HG03108 (cell line): ENCODE results near the gene EXOC4.
"Not testable (repeated sequence)": the region's sequence is repeated elsewhere in the genome, so short reads cannot be mapped to it uniquely, and the experiment has no call there.

Experiments used
- ATAC-seq: cut with Tn5 transposase; IDR thresholded peaks from one replicate; pipeline ENCODE4 v1.9.1; 2021; ENCODE audit warnings: moderate library complexity; ENCODE audit not compliant: unreplicated experiment

The EXOC4 gene

DNA sequence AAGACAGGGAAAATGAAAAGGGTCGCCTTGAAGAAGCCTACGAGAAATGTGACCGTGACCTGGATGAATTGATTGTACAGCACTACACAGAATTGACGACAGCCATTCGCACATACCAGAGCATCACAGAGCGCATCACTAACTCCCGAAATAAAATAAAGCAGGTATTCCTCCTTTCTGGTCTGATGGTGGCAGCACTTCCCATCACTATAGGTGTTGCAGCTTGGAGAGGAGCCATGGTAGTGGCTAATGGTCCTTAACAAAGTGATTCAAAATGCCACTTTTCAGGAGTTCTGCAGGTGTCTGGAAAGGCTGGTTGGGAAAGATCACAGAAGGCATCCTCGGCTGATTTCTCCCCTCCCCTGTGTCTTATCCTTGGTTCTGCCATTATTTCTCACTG, 22.1 kb downstream of the EXOC4 start:
- ATAC-seq = no peak

- ATAC-seq = no peak
Measured at GRCh38 chr7:133275446-133276095, 22.7 kb downstream of the EXOC4 start.

- not testable (repeated sequence) for ATAC-seq
Measured at GRCh38 chr7:133278975-133279374, 26.1 kb downstream of the EXOC4 start.

DNA sequence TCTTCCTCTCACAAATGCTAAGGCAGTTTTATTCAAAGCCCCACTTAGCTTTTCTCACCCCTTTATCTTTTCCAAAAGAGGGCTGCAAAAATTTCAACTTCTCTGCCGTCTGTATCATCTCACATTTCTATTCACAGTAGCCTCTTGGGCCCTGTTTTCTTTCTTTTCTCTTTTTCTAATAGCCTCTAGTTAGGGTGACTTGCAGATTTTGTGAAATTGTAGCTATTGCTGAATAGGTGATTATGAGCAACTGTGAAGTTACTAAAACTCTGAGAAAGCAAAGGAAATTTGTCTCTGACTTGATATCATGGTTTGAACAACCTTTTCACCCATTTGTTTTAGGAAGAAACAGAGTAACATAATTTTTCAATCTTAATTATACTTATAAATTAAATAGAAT, 29.2 kb downstream of the EXOC4 start:
- ATAC-seq = no peak

DNA sequence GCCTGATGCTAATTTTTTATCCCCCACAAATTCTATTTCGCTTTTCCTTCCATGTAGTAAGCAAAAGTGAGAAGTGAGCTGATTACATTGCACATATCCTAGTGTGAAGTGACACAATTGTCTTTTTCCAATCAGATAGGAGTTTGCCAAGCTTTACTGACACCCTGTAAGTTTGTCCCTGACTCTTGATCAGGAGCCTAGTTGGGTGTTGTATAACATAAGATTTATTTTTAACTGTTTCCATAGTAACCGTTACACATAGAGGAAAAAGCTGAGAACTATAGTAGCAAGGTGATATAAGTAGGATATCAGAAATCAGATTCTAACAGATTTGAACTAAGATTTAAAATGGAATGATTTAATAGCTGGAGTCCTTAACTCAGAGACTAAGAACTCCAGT, 31.2 kb downstream of the EXOC4 start:
- ATAC-seq = no peak

DNA sequence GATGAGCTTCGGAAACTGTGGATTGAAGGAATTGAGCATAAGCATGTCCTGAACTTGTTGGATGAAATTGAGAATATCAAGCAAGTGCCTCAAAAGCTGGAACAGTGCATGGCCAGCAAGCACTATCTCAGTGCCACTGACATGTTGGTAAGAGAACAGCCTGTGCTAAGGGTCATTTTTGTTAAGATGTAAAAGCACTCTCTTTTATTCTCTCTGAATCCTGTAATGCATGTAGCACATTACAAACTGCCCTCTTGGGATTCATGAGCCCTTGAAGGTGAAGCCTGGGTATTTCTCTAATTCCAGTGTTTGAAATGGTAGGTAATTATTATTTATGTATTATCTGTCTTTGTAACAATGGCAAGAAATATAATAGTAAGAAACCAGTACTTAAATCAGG, 36.1 kb downstream of the EXOC4 start:
- ATAC-seq = no peak

DNA sequence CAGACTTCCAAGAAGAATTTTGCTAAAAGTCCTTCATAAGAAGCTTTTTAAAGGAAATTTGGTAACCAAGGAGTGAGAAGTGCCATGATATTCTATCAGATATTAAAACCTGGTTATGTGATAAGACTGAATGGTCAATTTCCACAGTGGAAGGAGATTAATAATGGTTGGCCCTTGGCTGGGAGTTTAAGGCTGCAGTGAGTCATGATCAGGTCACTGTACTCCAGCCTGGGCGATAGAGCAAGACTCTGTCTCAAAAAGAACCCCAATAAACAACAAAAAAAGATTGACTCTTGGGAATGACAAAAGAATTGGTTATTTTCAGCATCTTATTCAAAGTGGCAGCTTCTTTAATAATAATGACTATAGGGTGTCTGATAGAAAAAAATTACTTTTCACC, 37.2 kb downstream of the EXOC4 start:
- no peak for ATAC-seq

DNA sequence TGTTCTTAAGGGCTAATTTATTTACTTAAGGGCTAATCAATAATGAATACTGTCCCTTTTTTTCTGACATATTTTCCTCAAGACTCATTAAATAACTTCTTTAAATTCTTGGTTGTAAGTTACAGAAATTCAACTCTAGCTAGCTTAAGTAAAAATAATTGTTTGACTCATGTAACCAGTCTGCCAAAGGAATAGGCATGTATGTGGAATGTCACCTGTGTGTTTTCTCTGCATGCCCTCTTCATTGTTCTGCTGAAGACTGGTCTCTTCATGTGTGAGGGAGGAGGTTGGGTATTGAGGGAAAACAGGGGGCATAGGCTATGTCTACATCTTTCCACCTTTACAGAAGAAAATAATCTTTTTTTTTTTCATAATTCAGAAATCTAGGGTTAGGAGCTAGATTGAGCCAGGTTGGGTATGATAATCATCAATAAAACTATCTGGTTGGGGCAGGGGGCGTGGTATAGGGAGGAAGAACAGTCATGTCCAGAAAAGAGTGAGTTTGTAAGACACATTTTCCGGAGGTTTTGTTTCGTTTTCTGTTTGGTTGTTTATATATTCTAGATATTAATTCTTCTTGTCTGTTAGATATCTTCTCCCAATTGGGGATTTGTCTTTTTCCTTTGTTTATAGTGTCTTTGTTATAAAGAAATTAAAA, 37.9 kb downstream of the EXOC4 start:
- ATAC-seq = no peak

DNA sequence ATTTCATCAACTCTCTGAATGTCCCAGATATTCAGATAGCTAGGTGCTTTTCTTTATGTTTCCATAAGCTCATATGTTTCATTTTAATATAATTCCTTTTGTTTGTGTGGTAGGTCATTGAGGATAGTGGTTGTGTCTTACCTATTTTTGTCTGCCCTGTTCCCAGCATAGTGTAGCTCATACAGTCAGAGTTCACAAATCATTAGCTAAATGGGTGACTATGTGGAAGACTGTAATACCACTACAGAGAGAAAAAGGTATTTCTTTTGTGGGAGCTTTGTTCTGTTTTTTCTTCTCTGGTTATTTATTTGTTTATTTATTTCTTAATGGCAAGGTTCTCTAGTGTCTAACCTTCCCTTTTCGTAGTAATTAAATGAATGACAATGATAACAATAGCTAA, 39.8 kb downstream of the EXOC4 start:
- no peak for ATAC-seq

- no peak for ATAC-seq
Measured at GRCh38 chr7:133293384-133294160, 40.7 kb downstream of the EXOC4 start.

DNA sequence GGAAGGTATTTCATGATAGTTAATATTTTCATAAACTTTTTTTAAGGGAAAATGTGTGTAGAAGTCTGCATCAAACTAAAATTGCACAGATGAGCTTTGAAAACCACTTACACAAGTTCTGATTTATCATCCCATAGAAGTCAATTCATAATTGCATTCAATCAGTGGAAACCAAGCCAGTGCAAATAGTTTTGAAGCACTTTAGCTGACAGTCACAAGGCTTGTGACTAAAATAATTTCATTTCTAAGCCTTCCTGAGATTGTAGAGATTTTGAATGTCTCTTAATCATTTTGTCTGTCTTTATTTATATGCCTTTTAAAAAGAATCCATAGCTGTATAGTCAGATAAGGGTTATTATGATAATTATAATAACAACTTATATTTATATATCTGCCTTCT, 41.4 kb downstream of the EXOC4 start:
- ATAC-seq = no peak

GRCh38 chr7:133295484-133295883, 42.6 kb downstream of the EXOC4 start:
- ATAC-seq = no peak

- no peak for ATAC-seq
Measured at GRCh38 chr7:133297093-133297492, 44.2 kb downstream of the EXOC4 start.

GRCh38 chr7:133298080-133298479, 45.2 kb downstream of the EXOC4 start:
- no peak for ATAC-seq

DNA sequence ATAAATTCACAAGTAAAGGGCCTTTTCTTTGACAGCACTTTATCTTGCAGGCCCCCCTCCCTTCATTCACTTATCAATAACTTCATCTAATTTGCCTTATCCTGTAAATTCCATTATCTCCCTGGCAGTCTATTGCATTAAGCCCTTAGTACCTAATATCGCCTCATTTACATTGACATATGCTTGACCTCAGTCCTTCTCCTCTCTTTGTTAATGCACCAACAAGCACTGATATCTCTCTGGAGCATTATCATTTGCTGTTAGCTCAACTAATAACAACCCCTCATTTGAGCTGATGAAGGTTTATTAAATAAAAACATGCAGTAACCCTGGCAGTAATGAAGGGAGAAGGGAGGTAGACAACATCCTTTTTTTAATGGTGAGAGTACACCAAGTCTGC, 46.8 kb downstream of the EXOC4 start:
- no peak for ATAC-seq

DNA sequence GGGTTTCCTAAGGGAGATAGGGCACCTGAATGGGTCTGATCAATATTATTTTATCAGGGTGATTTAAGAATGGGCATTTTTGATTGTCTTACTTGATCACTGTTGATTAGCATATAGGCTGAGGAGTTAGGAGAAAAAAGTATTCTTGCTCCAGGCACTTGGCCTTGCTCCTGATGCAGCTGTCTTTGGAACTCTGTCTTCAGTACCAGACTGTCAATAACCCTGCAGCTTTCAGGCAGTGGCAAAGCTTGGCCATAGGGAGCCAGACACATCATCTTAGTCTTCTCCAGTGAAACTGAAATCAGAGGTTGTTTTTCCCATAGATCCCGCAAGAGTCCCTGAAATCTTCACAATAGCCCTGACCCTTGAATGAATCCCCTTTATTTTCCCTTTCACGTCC, 47.2 kb downstream of the EXOC4 start:
- ATAC-seq = no peak

- ATAC-seq = no peak
Measured at GRCh38 chr7:133300811-133301210, 47.9 kb downstream of the EXOC4 start.

DNA sequence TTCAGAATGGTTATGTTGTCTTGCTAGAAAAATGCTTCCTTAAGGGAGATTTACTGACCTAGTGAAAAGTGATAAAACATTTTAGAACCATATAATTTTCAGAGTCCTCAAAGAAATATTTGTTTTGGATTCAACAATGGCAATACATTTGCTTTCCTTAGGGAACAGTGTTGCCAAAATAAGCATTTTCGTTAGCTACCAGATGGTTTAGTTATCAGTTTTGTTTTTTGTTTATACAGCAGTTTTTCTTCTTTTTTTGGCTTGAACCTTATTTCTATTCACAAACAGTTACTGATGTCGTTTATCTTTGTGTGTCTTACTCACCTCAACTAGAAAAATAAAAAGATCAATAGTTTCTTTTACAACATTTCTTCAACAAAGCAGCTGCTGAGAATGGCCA, 48.6 kb downstream of the EXOC4 start:
- no peak for ATAC-seq

DNA sequence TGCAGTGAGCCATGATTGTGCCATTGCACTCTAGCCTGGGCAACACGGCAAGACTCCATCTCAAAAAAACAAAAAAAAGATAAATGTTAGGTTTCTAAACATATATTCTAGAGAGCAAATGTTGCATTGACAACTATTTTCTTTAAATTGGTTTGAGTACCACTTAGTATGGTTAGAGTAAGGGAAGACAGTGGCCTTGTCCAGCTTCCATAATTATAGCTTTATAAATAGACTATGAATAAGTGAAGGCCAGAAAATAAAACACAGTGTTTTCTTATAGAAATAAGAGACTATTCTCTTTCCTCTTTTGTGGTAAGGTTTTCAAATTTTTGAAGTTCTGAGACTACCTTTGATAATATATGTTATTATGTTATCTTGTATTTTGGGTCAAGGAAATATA, 50.5 kb downstream of the EXOC4 start:
- ATAC-seq = no peak

GRCh38 chr7:133303931-133304330, 51.1 kb downstream of the EXOC4 start:
- ATAC-seq = no peak

GRCh38 chr7:133309333-133309732, 56.5 kb downstream of the EXOC4 start:
- ATAC-seq = no peak

DNA sequence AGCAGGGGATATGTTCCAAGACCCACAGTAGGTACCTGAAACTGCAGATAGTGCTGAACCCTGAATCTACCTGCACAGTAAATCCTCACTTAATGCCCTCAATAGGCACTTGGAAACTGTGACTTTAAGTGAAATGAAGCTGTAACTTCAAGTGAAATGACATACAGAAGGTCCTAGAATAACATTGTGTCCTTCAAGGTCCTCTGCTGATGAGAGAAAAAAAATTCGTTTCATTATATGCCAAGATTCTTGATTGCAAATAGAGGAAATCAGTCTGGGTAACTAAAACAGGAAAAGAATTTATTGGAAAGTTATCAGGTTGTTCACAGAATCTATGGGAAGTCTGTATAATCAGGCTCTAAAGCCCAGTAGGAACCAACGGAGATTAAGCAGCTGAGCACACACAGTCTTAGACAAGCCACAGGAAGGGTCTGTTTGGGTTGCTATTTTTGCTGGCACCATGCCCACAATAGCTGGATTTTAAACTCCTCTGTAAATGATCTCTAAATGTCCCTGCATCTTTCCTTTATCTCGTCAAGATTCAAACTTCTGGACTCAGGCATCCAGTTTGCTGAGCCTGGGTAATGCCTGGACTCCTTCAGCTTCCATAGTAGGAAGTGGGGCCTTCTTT, 57.5 kb downstream of the EXOC4 start:
- ATAC-seq = no peak
